Uterus (tissue), 4 donors: ENCODE results near the gene RPS6KA2. TPM values are rescaled to one million over a fixed set of nuclear protein-coding genes. Genes with fewer than 3 reads are reported as not detected.

ENCODE experiments used
- DNase-seq, 2 donors: peaks; one replicate each; pipeline ENCODE4 v3.0.0-alpha.2; 2019 to 2020
- H3K27ac ChIP-seq, 2 donors: fragments of 200-600 bp; sonication (generic); 1 replicate in 1 of 2; 2 replicates in 1 of 2; pipeline ENCODE4 v1.5.1; 2016 to 2018
- H3K27me3 ChIP-seq, 2 donors: fragments of 200-600 bp; sonication (generic); one replicate each; pipeline ENCODE4 v1.5.1; 2018 to 2019; ENCODE audit warnings: control low read depth in 1 of 2
- H3K36me3 ChIP-seq, 2 donors: fragments of 200-600 bp; sonication (generic); one replicate each; pipeline ENCODE4 v1.5.1; 2019; ENCODE audit warnings: control low read depth in 1 of 2
- H3K4me1 ChIP-seq, 2 donors: fragments of 200-600 bp; sonication (generic); one replicate each; pipeline ENCODE4 v1.5.1; 2018 to 2019; ENCODE audit warnings: control low read depth in 1 of 2
- H3K4me3 ChIP-seq, 2 donors: fragments of 200-600 bp; sonication (generic); 1 replicate in 1 of 2; 2 replicates in 1 of 2; pipeline ENCODE4 v1.5.1; 2018 to 2019; ENCODE audit warnings: mild to moderate bottlenecking in 1 of 2
- H3K9me3 ChIP-seq, 2 donors: fragments of 200-600 bp; sonication (generic); one replicate each; pipeline ENCODE4 v1.5.1; 2019; ENCODE audit warnings: control low read depth in 1 of 2
- POLR2A ChIP-seq, 2 donors: fragments of 450-650 bp; IDR thresholded peaks; one replicate each; pipeline ENCODE4 v1.6.1; 2016; ENCODE audit warnings: antibody characterized with exemption in 2 of 2, mild to moderate bottlenecking in 1 of 2, moderate library complexity in 1 of 2
- intact Hi-C: fragments of 100-400 bp; cut with DNase I; formaldehyde crosslinking; loops from one replicate; pipeline ENCODE4 v1.15.1; 2023; ENCODE audit warnings: low total_unique reads
- total RNA-seq, 4 donors: library from RNA; depleted of rRNA in 3 of 4; stranded (reverse); fragments of >200 nt in 3 of 4; gene quantifications; one replicate each; pipeline versions ENCODE4 v1.1.0 to v1.2.4, GENCODE V29; 2014 to 2023
- TF ChIP-seq, protein P1 (sequence below), 4 experiments: fragments of 200-600 bp in 2 of 4; fragments of 450-650 bp in 2 of 4; sonication (generic) in 2 of 4; IDR thresholded peaks; one replicate each; pipeline ENCODE4 v1.5.1; 2016 to 2019; ENCODE audit warnings: antibody characterized with exemption in 4 of 4, mild to moderate bottlenecking in 2 of 4, moderate library complexity in 1 of 4
- donor health status: DM: yes; HTN: yes; CAD: no.

RPS6KA2 gene
- total RNA-seq, 4 donors from 2014 or later = 34.0 to 78.4 (median 55.8) TPM

GRCh38 chr6:166580076-166581050 is 46.7 kb downstream of the RPS6KA2 start:
- H3K27me3 ChIP-seq = no peaks in the 10 kb centered on the region
- peaks cover 0 to 5% of the 10 kb centered on the region in 2 donors for H3K9me3 ChIP-seq
- no peak overlapping the region for H3K4me3 ChIP-seq
- H3K4me1 ChIP-seq = no peaks in the 10 kb centered on the region
- no peak overlapping the region for H3K27ac ChIP-seq
- DNase-seq = no peak
- H3K36me3 ChIP-seq = no peaks in the 10 kb centered on the region
- intact Hi-C loops = no loop called here
- TF ChIP-seq, protein P1, sequence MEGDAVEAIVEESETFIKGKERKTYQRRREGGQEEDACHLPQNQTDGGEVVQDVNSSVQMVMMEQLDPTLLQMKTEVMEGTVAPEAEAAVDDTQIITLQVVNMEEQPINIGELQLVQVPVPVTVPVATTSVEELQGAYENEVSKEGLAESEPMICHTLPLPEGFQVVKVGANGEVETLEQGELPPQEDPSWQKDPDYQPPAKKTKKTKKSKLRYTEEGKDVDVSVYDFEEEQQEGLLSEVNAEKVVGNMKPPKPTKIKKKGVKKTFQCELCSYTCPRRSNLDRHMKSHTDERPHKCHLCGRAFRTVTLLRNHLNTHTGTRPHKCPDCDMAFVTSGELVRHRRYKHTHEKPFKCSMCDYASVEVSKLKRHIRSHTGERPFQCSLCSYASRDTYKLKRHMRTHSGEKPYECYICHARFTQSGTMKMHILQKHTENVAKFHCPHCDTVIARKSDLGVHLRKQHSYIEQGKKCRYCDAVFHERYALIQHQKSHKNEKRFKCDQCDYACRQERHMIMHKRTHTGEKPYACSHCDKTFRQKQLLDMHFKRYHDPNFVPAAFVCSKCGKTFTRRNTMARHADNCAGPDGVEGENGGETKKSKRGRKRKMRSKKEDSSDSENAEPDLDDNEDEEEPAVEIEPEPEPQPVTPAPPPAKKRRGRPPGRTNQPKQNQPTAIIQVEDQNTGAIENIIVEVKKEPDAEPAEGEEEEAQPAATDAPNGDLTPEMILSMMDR (IDR thresholded peaks at IDR 0.05) = no peak
- no peak for TF ChIP-seq POLR2A (IDR thresholded peaks at IDR 0.05)

GRCh38 chr6:166579237-166579850 is 47.7 kb downstream of the RPS6KA2 start:
- no peak overlapping the region for H3K27ac ChIP-seq
- intact Hi-C loops = no loop called here

GRCh38 chr6:166578536-166579236 is 48.4 kb downstream of the RPS6KA2 start:
- Histone ChIP-seq H3K4me3 (no peak overlapping the region), H3K27me3 (no peaks in the 10 kb centered on the region), H3K9me3 (peaks cover 0 to 5% of the 10 kb centered on the region in 2 donors), H3K4me1 (peaks cover 0 to 7% of the 10 kb centered on the region in 2 donors), H3K36me3 (no peaks in the 10 kb centered on the region), H3K27ac (no peak overlapping the region)
- TF ChIP-seq, protein P1 (IDR thresholded peaks at IDR 0.05) = no peak
- no peak for TF ChIP-seq POLR2A (IDR thresholded peaks at IDR 0.05)
- intact Hi-C loops = no loop called here
- no peak for DNase-seq

More at GRCh38 chr6:166579237-166579850, 47.7 kb downstream of the RPS6KA2 start:
- no peak for DNase-seq
- Histone ChIP-seq H3K4me1 (peaks cover 0 to 5% of the 10 kb centered on the region in 2 donors), H3K36me3 (no peaks in the 10 kb centered on the region), H3K4me3 (no peak overlapping the region), H3K27me3 (no peaks in the 10 kb centered on the region), H3K9me3 (peaks cover 0 to 5% of the 10 kb centered on the region in 2 donors)
- no peak for TF ChIP-seq POLR2A (IDR thresholded peaks at IDR 0.05)
- TF ChIP-seq, protein P1 (IDR thresholded peaks at IDR 0.05) = no peak

- Histone ChIP-seq H3K27ac (peak overlapping the region; percentile 74 to 85), H3K4me1 (peaks cover 0 to 7% of the 10 kb centered on the region in 2 donors), H3K9me3 (peaks cover 0 to 5% of the 10 kb centered on the region in 2 donors), H3K36me3 (no peaks in the 10 kb centered on the region), H3K4me3 (no peak overlapping the region), H3K27me3 (no peaks in the 10 kb centered on the region)
- no peak for TF ChIP-seq POLR2A (IDR thresholded peaks at IDR 0.05)
- TF ChIP-seq, protein P1 (IDR thresholded peaks at IDR 0.05) = no peak
- DNase-seq = peak; percentile 80 to 88
- intact Hi-C loops = no loop called here
Measured at GRCh38 chr6:166575205-166575604, 51.8 kb downstream of the RPS6KA2 start.
